Activated B cell treated with CpG ODN at 0.5 μM for 24 hours (primary cell): ENCODE measurements around the gene CHCHD3. TPM values are rescaled to one million over a fixed set of nuclear protein-coding genes. Genes with fewer than 3 reads are reported as not detected.
"Not testable (repeated sequence)": the region's sequence is repeated elsewhere in the genome, so short reads cannot be mapped to it uniquely, and the experiment has no call there.

Experiments used
- ATAC-seq: fragments of 200-7000 bp; cut with Tn5 transposase; one replicate; pipeline ENCODE4 v1.10.0; 2021; ENCODE audit warnings: low read depth, mild to moderate bottlenecking, moderate library complexity
- CTCF ChIA-PET: fragments of 350-600 bp; sonication (Branson Sonifier 250); formaldehyde crosslinking; loops from one replicate; lab custom pipeline; 2021; ENCODE audit warnings: antibody characterized with exemption; lab: Charles Lee
- POLR2A ChIA-PET: fragments of 350-600 bp; sonication (Branson Sonifier 250); formaldehyde crosslinking; loops from one replicate; lab custom pipeline; 2021; ENCODE audit warnings: antibody characterized with exemption; lab: Charles Lee
- DNase-seq: peaks from one replicate; pipeline ENCODE4 v3.0.0; 2022
- H3K27ac Mint-ChIP-seq: one replicate; pipeline ENCODE4 v1.8.0; 2020; ENCODE audit warnings: mixed read lengths
- H3K27me3 Mint-ChIP-seq: one replicate; pipeline ENCODE4 v1.8.0; 2021; ENCODE audit warnings: mixed read lengths
- H3K36me3 Mint-ChIP-seq: one replicate; pipeline ENCODE4 v1.8.0; 2021; ENCODE audit warnings: low read depth, mixed read lengths
- H3K4me1 Mint-ChIP-seq: one replicate; pipeline ENCODE4 v1.8.0; 2021; ENCODE audit warnings: mixed read lengths
- H3K4me3 Mint-ChIP-seq: one replicate; pipeline ENCODE4 v1.8.0; 2020; ENCODE audit warnings: mild to moderate bottlenecking, mixed read lengths
- H3K9me3 Mint-ChIP-seq: one replicate; pipeline ENCODE4 v1.8.0; 2020; ENCODE audit warnings: mixed read lengths
- intact Hi-C: fragments of 100-400 bp; cut with micrococcal nuclease; formaldehyde crosslinking; loops from one replicate; pipeline ENCODE4 v1.15.1; 2024
- total RNA-seq: library from RNA; stranded (reverse); gene quantifications from 2 replicates; pipeline ENCODE4 v1.2.3, GENCODE V29; 2022
- TF ChIP-seq, protein P1 (sequence below): fragments of 200-600 bp; IDR thresholded peaks from one replicate; pipeline ENCODE4 v1.8.0; 2022; ENCODE audit warnings: antibody characterized with exemption, mild to moderate bottlenecking

Gene CHCHD3
- total RNA-seq, 1 donor from 2014 or later = 53.6 TPM

DNA sequence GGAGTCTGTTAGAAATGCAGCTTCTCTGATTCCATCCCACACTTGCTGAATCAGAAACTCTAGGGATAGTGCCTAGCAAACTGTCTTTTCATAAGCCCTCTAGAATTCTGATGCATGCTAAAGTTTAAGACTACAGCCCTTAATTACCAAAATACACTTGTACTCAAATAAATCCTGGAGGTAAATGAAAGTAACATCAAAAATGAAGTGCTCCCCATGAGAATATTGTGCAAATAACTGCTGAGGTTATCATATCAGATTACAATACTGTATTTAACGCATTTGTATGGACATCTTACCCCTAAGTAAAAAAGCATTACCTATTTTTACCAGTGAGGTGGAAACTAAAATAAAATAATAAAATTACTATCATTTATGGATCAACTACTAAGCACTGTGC, 104.7 kb downstream of the CHCHD3 start:
- TF ChIP-seq, protein P1, sequence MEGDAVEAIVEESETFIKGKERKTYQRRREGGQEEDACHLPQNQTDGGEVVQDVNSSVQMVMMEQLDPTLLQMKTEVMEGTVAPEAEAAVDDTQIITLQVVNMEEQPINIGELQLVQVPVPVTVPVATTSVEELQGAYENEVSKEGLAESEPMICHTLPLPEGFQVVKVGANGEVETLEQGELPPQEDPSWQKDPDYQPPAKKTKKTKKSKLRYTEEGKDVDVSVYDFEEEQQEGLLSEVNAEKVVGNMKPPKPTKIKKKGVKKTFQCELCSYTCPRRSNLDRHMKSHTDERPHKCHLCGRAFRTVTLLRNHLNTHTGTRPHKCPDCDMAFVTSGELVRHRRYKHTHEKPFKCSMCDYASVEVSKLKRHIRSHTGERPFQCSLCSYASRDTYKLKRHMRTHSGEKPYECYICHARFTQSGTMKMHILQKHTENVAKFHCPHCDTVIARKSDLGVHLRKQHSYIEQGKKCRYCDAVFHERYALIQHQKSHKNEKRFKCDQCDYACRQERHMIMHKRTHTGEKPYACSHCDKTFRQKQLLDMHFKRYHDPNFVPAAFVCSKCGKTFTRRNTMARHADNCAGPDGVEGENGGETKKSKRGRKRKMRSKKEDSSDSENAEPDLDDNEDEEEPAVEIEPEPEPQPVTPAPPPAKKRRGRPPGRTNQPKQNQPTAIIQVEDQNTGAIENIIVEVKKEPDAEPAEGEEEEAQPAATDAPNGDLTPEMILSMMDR = no peak
- Mint-ChIP-seq H3K27ac (no peak overlapping the region), H3K27me3 (no peaks in the 10 kb centered on the region), H3K4me1 (peaks cover 18% of the 10 kb centered on the region), H3K4me3 (no peak overlapping the region), H3K9me3 (no peaks in the 10 kb centered on the region), H3K36me3 (peaks cover 28% of the 10 kb centered on the region)
- DNase-seq (no peak), ATAC-seq (no peak)
- ChIA-PET CTCF (interaction anchor here (1.0 kb wide), 1 partner anchor 223 kb away, joined by 3 read pairs; no protein-coding TSS in a partner anchor), POLR2A (no interaction called here)
- intact Hi-C loops = no loop called here

- ATAC-seq (no peak), DNase-seq (no peak)
- TF ChIP-seq, protein P1 = no peak
- ChIA-PET CTCF (no interaction called here), POLR2A (no interaction called here)
- Mint-ChIP-seq H3K4me1 (peaks cover 6% of the 10 kb centered on the region), H3K4me3 (no peak overlapping the region), H3K36me3 (peaks cover 38% of the 10 kb centered on the region), H3K27ac (no peak overlapping the region), H3K27me3 (no peaks in the 10 kb centered on the region), H3K9me3 (no peaks in the 10 kb centered on the region)
- intact Hi-C loops = no loop called here
Measured at GRCh38 chr7:132972745-132973144, 109.1 kb downstream of the CHCHD3 start.

GRCh38 chr7:132970257-132970656, 111.6 kb downstream of the CHCHD3 start:
- no peak overlapping the region for H3K4me3 Mint-ChIP-seq
- ChIA-PET CTCF (no interaction called here), POLR2A (no interaction called here)
- H3K27ac Mint-ChIP-seq = no peak overlapping the region
- H3K36me3 Mint-ChIP-seq = peaks cover 34% of the 10 kb centered on the region
- ATAC-seq = no peak
- no peaks in the 10 kb centered on the region for H3K9me3 Mint-ChIP-seq
- intact Hi-C loops = no loop called here
- DNase-seq = no peak
- no peaks in the 10 kb centered on the region for H3K27me3 Mint-ChIP-seq
- TF ChIP-seq, protein P1 = no peak
- H3K4me1 Mint-ChIP-seq = peaks cover 4% of the 10 kb centered on the region

GRCh38 chr7:132969520-132969919, 112.4 kb downstream of the CHCHD3 start:
- no peak overlapping the region for H3K27ac Mint-ChIP-seq
- DNase-seq (no peak), ATAC-seq (no peak)
- TF ChIP-seq, protein P1 = no peak
- no peak overlapping the region for H3K4me3 Mint-ChIP-seq
- peaks cover 9% of the 10 kb centered on the region for H3K4me1 Mint-ChIP-seq
- ChIA-PET POLR2A (no interaction called here), CTCF (no interaction called here)
- peaks cover 31% of the 10 kb centered on the region for H3K36me3 Mint-ChIP-seq
- intact Hi-C loops = no loop called here
- H3K9me3 Mint-ChIP-seq = no peaks in the 10 kb centered on the region
- no peaks in the 10 kb centered on the region for H3K27me3 Mint-ChIP-seq

DNA sequence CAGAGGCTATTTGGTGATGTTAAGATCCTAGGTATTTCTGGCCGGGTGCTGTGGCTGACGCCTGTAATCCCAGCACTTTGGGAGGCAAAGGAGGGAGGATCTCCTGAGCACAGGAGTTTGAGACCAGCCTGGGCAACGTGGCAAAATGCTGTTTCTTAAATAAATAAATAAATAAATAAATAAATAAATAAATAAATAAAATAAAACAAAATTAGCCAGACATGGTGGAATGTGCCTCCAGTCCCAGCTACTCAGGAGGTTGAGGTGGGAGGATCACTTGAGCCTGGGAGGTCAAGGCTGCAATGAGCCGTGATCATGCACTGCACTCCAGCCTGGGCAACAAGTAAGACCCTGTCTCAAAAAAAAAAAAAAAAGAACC, 114.4 kb downstream of the CHCHD3 start:
- H3K4me3 Mint-ChIP-seq, ATAC-seq, intact Hi-C loops, CTCF ChIA-PET, H3K9me3 Mint-ChIP-seq, H3K27ac Mint-ChIP-seq, DNase-seq, H3K27me3 Mint-ChIP-seq, H3K4me1 Mint-ChIP-seq, POLR2A ChIA-PET: not testable (repeated sequence)
- H3K36me3 Mint-ChIP-seq = peaks cover 12% of the 10 kb centered on the region
